Lower leg skin (tissue), 4 donors: ENCODE measurements around the gene TMED3. TPM values are rescaled to one million over a fixed set of nuclear protein-coding genes. Genes with fewer than 3 reads are reported as not detected.

Source experiments
- DNase-seq, 2 donors: peaks; one replicate each; pipeline ENCODE4 v3.0.0-alpha.2; 2019; ENCODE audit warnings: low spot score in 2 of 2
- H3K4me3 ChIP-seq: fragments of 200-600 bp; sonication (generic); 2 replicates; pipeline ENCODE4 v1.5.1; 2017; ENCODE audit warnings: mild to moderate bottlenecking, low read depth; ENCODE audit not compliant: poor library complexity, severe bottlenecking
- POLR2A ChIP-seq, 2 donors: fragments of 450-650 bp; IDR thresholded peaks; one replicate each; pipeline ENCODE4 v1.6.1; 2016 to 2017; ENCODE audit warnings: antibody characterized with exemption in 2 of 2, mild to moderate bottlenecking in 1 of 2, moderate library complexity in 1 of 2
- WGBS, 2 donors: methylation state at CpG; one replicate each; pipeline ENCODE4 v1.1.5; 2018; 5-methylcytosine and 5-hydroxymethylcytosine counted together
- intact Hi-C: fragments of 100-400 bp; cut with DNase I; formaldehyde crosslinking; loops from one replicate; pipeline ENCODE4 v1.15.0; 2023; ENCODE audit warnings: low total_unique reads
- total RNA-seq, 4 donors: library from RNA; depleted of rRNA; stranded (reverse); fragments of >200 nt; gene quantifications; one replicate each; pipeline ENCODE4 v1.1.0, GENCODE V29; 2016
- TF ChIP-seq, protein P1 (sequence below), 3 donors: fragments of 450-650 bp; IDR thresholded peaks; one replicate each; pipeline ENCODE4 v1.5.1; 2016; ENCODE audit warnings: antibody characterized with exemption in 3 of 3, mild to moderate bottlenecking in 3 of 3, moderate library complexity in 2 of 3

TMED3 gene
- total RNA-seq, 4 donors from 2014 or later = 109 to 171 (median 151) TPM

DNA sequence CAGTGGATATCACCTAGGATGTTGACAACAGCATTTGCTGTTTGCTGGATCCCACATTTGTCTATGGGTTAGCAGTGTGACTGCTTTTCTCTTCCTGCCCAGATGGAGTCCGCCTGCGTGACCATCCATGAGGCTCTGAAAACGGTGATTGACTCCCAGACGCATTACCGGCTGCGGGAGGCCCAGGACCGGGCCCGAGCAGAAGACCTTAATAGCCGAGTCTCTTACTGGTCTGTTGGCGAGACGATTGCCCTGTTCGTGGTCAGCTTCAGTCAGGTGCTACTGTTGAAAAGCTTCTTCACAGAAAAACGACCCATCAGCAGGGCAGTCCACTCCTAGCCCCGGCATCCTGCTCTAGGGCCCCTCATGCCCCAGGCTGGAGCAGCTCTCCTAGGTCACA lies 11.0 kb downstream of the TMED3 start:
- 90 to 91% methylated on average over 14 of the region's 14 CpGs for WGBS, 2 donors
- H3K4me3 ChIP-seq = no peak overlapping the region
- intact Hi-C loops = no loop called here
- DNase-seq = no peak
- TF ChIP-seq, protein P1, sequence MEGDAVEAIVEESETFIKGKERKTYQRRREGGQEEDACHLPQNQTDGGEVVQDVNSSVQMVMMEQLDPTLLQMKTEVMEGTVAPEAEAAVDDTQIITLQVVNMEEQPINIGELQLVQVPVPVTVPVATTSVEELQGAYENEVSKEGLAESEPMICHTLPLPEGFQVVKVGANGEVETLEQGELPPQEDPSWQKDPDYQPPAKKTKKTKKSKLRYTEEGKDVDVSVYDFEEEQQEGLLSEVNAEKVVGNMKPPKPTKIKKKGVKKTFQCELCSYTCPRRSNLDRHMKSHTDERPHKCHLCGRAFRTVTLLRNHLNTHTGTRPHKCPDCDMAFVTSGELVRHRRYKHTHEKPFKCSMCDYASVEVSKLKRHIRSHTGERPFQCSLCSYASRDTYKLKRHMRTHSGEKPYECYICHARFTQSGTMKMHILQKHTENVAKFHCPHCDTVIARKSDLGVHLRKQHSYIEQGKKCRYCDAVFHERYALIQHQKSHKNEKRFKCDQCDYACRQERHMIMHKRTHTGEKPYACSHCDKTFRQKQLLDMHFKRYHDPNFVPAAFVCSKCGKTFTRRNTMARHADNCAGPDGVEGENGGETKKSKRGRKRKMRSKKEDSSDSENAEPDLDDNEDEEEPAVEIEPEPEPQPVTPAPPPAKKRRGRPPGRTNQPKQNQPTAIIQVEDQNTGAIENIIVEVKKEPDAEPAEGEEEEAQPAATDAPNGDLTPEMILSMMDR (IDR thresholded peaks at IDR 0.05) = no peak
- no peak for TF ChIP-seq POLR2A (IDR thresholded peaks at IDR 0.05)

DNA sequence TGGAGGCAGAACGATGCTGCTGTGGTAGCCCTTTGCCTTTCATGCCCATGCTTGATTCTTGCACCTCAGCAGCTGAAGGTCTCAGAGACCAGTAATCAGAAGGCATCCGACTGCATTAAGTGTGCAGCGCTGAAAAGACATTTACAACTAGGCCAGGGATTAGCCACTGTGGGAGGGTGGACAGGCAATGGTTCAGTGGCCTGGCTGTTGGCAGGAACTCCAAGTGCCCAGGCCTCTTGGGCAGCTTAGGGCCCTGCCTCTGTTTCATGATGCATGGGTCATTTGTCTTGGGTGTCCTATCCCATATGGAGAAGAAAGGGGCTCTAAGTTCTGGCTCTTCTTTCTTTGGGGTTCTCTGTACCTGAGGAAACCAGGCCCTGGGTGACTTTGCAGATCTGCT lies 11.4 kb downstream of the TMED3 start:
- H3K4me3 ChIP-seq = no peak overlapping the region
- no peak for TF ChIP-seq POLR2A (IDR thresholded peaks at IDR 0.05)
- TF ChIP-seq, protein P1 (IDR thresholded peaks at IDR 0.05) = no peak
- intact Hi-C loops = no loop called here
- no peak for DNase-seq
- 91 to 93% methylated on average over 3 of the region's 3 CpGs for WGBS, 2 donors

DNA sequence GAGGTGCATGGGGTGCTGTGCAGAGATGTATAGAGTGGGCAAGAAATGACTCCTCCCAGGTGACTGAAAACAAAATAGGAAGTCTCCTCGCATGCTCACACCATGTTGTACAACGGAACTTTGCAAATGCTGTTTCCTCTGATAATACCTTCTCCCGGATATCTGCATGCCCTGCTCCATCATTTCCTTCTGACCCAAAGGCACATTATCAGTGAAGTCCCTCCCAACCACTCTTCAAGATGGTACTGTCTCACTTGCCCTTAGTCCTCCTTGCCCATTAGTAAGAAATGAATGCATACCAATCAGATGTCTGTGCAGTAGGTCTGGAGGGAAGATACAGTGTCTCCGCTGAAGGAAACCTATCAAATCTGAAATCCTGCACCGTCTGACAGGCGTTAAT lies 12.0 kb downstream of the TMED3 start:
- TF ChIP-seq POLR2A (IDR thresholded peaks at IDR 0.05) = no peak
- TF ChIP-seq, protein P1 (IDR thresholded peaks at IDR 0.05) = no peak

DNA sequence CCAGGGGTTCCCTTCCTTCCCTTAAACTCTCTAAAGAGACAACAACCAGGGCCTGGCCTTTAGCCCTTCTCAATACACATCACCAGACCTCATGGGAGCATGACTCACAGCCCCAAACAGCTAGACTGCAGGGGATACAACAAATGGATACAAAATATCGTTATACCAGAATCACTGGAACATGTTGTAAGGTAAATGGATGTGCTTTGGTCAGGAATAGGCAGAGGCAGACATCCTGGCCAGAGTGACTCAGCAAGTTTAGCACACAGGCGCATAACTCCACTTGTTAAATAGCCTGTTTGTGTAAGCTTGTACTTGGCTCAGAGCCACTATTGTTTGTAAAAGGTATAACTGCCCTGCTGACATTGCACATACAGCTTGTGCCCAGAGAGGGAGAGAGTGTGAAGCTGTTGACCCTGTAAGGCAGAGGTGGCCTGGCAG lies 18.3 kb downstream of the TMED3 start:
- intact Hi-C loops = no loop called here
- DNase-seq = no peak
- WGBS, 2 donors = 67 to 77% methylated on average over 2 of the region's 2 CpGs
- H3K4me3 ChIP-seq = no peak overlapping the region
- no peak for TF ChIP-seq POLR2A (IDR thresholded peaks at IDR 0.05)
- TF ChIP-seq, protein P1 (IDR thresholded peaks at IDR 0.05) = no peak

More for the DNA sequence above, 12.0 kb downstream of the TMED3 start:
- intact Hi-C loops = no loop called here
- no peak for DNase-seq
- no peak overlapping the region for H3K4me3 ChIP-seq
- 83 to 84% methylated on average over 6 of the region's 6 CpGs for WGBS, 2 donors

DNA sequence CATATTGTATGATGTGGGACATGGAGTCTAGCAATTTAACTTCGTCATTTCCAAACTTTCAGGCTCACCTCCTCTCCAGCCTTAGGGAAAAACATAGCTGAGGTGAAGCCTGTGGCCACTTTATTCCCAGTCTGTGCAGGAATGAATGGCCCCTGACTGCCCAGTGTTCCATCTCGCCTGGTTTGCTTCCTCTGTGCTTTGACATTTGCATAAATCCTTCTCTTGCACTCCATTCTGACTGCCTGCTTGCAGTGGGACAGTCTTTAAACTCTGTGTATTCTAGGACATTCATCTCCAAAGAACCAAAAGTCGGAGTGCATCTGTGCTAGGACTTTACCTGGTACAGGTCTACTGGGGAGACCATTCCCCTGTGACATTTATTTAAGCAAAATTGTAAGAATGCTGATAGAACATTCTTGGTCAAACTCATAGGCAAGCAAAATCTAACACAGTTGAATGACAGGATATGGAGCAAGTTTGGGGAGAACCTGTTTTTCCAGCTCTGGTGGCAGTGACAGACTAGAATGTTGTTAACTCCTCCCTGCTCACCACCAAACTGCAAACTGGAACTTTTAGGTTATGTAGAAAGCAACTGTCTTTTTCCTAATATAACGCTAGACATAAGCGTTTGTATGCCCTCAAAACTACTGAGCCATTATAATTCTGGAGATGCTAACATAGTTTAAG lies 22.1 kb downstream of the TMED3 start:
- TF ChIP-seq, protein P1 (IDR thresholded peaks at IDR 0.05) = no peak
- TF ChIP-seq POLR2A (IDR thresholded peaks at IDR 0.05) = no peak
- DNase-seq = no peak
- WGBS, 2 donors = 54 to 61% methylated on average over 5 of the region's 5 CpGs

DNA sequence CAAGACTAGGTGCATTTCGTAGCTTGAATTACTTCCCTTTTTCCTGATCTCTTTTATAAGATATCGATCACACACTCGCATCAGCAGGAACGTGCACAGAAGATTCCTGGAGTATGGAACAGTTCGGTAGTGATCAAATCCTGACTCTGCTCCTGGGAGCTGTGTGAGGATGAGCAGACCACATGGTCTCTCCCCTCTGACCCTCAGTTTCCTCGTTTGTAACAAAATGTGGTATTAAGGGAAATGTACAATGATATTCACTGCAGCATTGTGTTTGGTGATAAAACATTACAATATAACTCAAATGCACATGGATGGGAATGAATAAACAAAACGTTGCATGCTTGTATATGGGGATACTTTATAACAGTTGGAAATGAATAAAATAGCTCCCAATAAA lies 26.7 kb downstream of the TMED3 start:
- DNase-seq = no peak
- no peak for TF ChIP-seq POLR2A (IDR thresholded peaks at IDR 0.05)
- TF ChIP-seq, protein P1 (IDR thresholded peaks at IDR 0.05) = no peak
- 57 to 70% methylated on average over 7 of the region's 7 CpGs for whole genome bisulfite sequencing, 2 donors
- intact Hi-C loops = no loop called here
- H3K4me3 ChIP-seq = no peak overlapping the region

More for the DNA sequence above, 22.1 kb downstream of the TMED3 start:
- H3K4me3 ChIP-seq = no peak overlapping the region
- intact Hi-C loops = no loop called here
